LNCAP (cell line): ENCODE measurements around the gene PKN1.

ENCODE experiments used
- CTCF ChIP-seq: fragments of 450-650 bp; IDR thresholded peaks from 2 replicates; pipeline ENCODE4 v1.5.1; 2017; ENCODE audit warnings: mild to moderate bottlenecking

Gene PKN1

GRCh38 chr19:14434543-14435319, 1.6 kb downstream of the PKN1 start:
- TF ChIP-seq CTCF = no peak

- no peak for TF ChIP-seq CTCF
Observed at GRCh38 chr19:14435320-14436050, 2.4 kb downstream of the PKN1 start.

- TF ChIP-seq CTCF = no peak
Observed at GRCh38 chr19:14437578-14438140, 4.6 kb downstream of the PKN1 start.

GRCh38 chr19:14439014-14439413, 5.9 kb downstream of the PKN1 start:
- TF ChIP-seq CTCF = no peak

- no peak for TF ChIP-seq CTCF
Observed at GRCh38 chr19:14440049-14440448, 6.9 kb downstream of the PKN1 start.

- TF ChIP-seq CTCF = no peak
Observed at GRCh38 chr19:14441041-14441938, 8.2 kb downstream of the PKN1 start.
